ENCODE results near the gene ELF5. TPM values are rescaled to one million over a fixed set of nuclear protein-coding genes. Genes with fewer than 3 reads are reported as not detected.

ELF5 gene
- polyA plus RNA-seq, 1 donor from 2014 or later = not detected

DNA sequence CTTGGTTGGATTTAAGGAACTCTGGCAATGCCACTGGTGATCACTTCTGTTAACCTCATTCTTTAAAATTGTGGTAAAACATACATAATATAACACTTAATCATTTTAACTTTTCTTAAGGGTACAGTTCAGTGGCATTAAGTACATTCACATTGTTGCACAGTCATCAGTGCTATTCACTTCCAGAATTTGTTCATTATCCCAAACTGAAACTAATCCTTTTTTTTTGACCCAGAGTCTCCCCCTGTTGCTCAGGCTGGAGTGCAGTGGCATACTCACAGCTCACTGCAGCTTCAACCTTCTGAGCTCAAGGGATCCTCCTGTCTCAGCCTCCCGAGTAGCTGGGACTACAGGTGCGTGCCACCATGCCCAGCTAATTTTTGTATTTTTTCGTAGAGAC lies 10.6 kb downstream of the ELF5 start:
- TF ChIP-seq, protein P1, sequence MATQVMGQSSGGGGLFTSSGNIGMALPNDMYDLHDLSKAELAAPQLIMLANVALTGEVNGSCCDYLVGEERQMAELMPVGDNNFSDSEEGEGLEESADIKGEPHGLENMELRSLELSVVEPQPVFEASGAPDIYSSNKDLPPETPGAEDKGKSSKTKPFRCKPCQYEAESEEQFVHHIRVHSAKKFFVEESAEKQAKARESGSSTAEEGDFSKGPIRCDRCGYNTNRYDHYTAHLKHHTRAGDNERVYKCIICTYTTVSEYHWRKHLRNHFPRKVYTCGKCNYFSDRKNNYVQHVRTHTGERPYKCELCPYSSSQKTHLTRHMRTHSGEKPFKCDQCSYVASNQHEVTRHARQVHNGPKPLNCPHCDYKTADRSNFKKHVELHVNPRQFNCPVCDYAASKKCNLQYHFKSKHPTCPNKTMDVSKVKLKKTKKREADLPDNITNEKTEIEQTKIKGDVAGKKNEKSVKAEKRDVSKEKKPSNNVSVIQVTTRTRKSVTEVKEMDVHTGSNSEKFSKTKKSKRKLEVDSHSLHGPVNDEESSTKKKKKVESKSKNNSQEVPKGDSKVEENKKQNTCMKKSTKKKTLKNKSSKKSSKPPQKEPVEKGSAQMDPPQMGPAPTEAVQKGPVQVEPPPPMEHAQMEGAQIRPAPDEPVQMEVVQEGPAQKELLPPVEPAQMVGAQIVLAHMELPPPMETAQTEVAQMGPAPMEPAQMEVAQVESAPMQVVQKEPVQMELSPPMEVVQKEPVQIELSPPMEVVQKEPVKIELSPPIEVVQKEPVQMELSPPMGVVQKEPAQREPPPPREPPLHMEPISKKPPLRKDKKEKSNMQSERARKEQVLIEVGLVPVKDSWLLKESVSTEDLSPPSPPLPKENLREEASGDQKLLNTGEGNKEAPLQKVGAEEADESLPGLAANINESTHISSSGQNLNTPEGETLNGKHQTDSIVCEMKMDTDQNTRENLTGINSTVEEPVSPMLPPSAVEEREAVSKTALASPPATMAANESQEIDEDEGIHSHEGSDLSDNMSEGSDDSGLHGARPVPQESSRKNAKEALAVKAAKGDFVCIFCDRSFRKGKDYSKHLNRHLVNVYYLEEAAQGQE (IDR thresholded peaks at IDR 0.05; ENCODE audit: borderline replicate concordance) = no peak
- no peak for TF ChIP-seq SMC3 (conservative IDR thresholded peaks at IDR 0.05; ENCODE audit: poor library complexity)
- H3K36me3 ChIP-seq (ENCODE audit: insufficient read depth, low read length) = no peaks in the 10 kb centered on the region
- no peaks in the 10 kb centered on the region for H4K20me1 ChIP-seq (ENCODE audit: insufficient read depth)
- H3K27me3 ChIP-seq (ENCODE audit: insufficient read depth, low read depth, low read length) = no peaks in the 10 kb centered on the region
- H3K9me2 ChIP-seq (ENCODE audit: insufficient read depth, low read length) = no peaks in the 10 kb centered on the region
- no peak overlapping the region for H2AFZ ChIP-seq (ENCODE audit: low read depth, low read length)
- no peak overlapping the region for H3K27ac ChIP-seq (ENCODE audit: low read length)
- no peak overlapping the region for H3K9ac ChIP-seq (ENCODE audit: low read length)
- H3K9me3 ChIP-seq (ENCODE audit: low read length) = no peaks in the 10 kb centered on the region
- H3K4me3 ChIP-seq (ENCODE audit: low read length) = no peak overlapping the region
- no peak overlapping the region for H3K4me2 ChIP-seq (ENCODE audit: low read length)
- H3K79me2 ChIP-seq (replicated peaks; ENCODE audit: insufficient read depth, low read length) = no peaks in the 10 kb centered on the region
- H3F3A ChIP-seq (ENCODE audit: insufficient read depth, low read length, poor library complexity, severe bottlenecking) = no peaks in the 10 kb centered on the region

DNA sequence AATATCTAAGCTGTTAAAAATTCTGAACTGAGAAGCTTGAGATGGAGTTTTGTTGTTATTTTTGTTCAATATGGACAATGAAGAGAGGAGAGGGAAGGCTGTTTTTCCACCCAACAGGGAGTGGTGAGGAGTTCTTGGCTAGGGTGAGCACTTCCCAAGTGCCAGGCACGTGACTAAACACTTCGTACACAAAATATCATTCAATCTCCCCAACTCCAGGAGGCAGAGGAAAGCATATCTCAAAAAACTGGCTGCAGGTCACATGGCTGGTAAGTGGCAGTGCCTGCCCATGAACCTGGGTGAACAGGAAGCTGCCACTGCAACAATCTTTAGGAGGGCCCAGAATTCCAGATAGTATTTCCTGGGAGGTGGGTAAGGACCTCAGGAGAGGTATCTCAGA lies 11.6 kb downstream of the ELF5 start:
- no peak overlapping the region for H3K4me3 ChIP-seq (ENCODE audit: low read length)
- no peaks in the 10 kb centered on the region for H3F3A ChIP-seq (ENCODE audit: insufficient read depth, low read length, poor library complexity, severe bottlenecking)
- H3K9me2 ChIP-seq (ENCODE audit: insufficient read depth, low read length) = no peaks in the 10 kb centered on the region
- no peaks in the 10 kb centered on the region for H3K27me3 ChIP-seq (ENCODE audit: insufficient read depth, low read depth, low read length)
- no peaks in the 10 kb centered on the region for H3K36me3 ChIP-seq (ENCODE audit: insufficient read depth, low read length)
- H4K20me1 ChIP-seq (ENCODE audit: insufficient read depth) = no peaks in the 10 kb centered on the region
- TF ChIP-seq POLR2AphosphoS5 (IDR thresholded peaks at IDR 0.05) = no peak
- TF ChIP-seq, protein P2, sequence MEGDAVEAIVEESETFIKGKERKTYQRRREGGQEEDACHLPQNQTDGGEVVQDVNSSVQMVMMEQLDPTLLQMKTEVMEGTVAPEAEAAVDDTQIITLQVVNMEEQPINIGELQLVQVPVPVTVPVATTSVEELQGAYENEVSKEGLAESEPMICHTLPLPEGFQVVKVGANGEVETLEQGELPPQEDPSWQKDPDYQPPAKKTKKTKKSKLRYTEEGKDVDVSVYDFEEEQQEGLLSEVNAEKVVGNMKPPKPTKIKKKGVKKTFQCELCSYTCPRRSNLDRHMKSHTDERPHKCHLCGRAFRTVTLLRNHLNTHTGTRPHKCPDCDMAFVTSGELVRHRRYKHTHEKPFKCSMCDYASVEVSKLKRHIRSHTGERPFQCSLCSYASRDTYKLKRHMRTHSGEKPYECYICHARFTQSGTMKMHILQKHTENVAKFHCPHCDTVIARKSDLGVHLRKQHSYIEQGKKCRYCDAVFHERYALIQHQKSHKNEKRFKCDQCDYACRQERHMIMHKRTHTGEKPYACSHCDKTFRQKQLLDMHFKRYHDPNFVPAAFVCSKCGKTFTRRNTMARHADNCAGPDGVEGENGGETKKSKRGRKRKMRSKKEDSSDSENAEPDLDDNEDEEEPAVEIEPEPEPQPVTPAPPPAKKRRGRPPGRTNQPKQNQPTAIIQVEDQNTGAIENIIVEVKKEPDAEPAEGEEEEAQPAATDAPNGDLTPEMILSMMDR (IDR thresholded peaks at IDR 0.05; ENCODE audit: poor library complexity, severe bottlenecking) = no peak
- no peak for TF ChIP-seq RAD21 (conservative IDR thresholded peaks at IDR 0.05)
- TF ChIP-seq EZH2 (IDR thresholded peaks at IDR 0.05; ENCODE audit: borderline replicate concordance, insufficient read depth, low read length, poor library complexity, severe bottlenecking) = no peak
- no peak for TF ChIP-seq TAF1 (IDR thresholded peaks at IDR 0.05; ENCODE audit: low read depth)
- TF ChIP-seq MXI1 (conservative IDR thresholded peaks at IDR 0.05; ENCODE audit: poor library complexity, severe bottlenecking) = no peak
- TF ChIP-seq EP300 (conservative IDR thresholded peaks at IDR 0.05; ENCODE audit: poor library complexity, severe bottlenecking) = no peak
- TF ChIP-seq, protein P1 (IDR thresholded peaks at IDR 0.05; ENCODE audit: borderline replicate concordance) = no peak
- TF ChIP-seq SMC3 (conservative IDR thresholded peaks at IDR 0.05; ENCODE audit: poor library complexity) = no peak
- H3K79me2 ChIP-seq (replicated peaks; ENCODE audit: insufficient read depth, low read length) = no peaks in the 10 kb centered on the region
- H2AFZ ChIP-seq (ENCODE audit: low read depth, low read length) = no peak overlapping the region
- H3K9ac ChIP-seq (ENCODE audit: low read length) = no peak overlapping the region
- no peak overlapping the region for H3K27ac ChIP-seq (ENCODE audit: low read length)
- H3K4me2 ChIP-seq (ENCODE audit: low read length) = no peak overlapping the region
- no peaks in the 10 kb centered on the region for H3K9me3 ChIP-seq (ENCODE audit: low read length)

Data from neural cell (in vitro differentiated cells).